SK-N-SH (cell line): ENCODE results near the gene EEF1A2. TPM values are rescaled to one million over a fixed set of nuclear protein-coding genes. Genes with fewer than 3 reads are reported as not detected.

Source experiments
- CTCF ChIA-PET: fragments of 300-600, 350-600 bp; formaldehyde crosslinking; extraction: SDS; loops from one replicate; lab custom pipeline; 2021; lab: Yijun Ruan, JAX
- POLR2A ChIA-PET: fragments of 350-600 bp; sonication (Branson Sonifier 250); formaldehyde crosslinking; extraction: SDS; loops from one replicate; lab custom pipeline; 2020; ENCODE audit warnings: antibody characterized with exemption, inconsistent platforms; lab: Yijun Ruan, JAX
- DNase-seq: peaks from one replicate; pipeline ENCODE4 v3.0.0; 2012
- H2AFZ ChIP-seq: fragments of 200-600 bp; sonication (generic); 2 replicates; pipeline ENCODE4 v1.8.1; 2016; ENCODE audit warnings: antibody characterized with exemption, mild to moderate bottlenecking, low read depth
- H3F3A ChIP-seq: fragments of 200-600 bp; sonication (generic); replicated peaks from 2 replicates; pipeline ENCODE3; 2016; ENCODE audit warnings: antibody characterized with exemption, mild to moderate bottlenecking; ENCODE audit not compliant: insufficient read depth
- H3K27ac ChIP-seq, 2 experiments: fragments of 200-500 bp in 1 of 2; fragments of 200-600 bp in 1 of 2; sonication (Bioruptor generic) in 1 of 2; sonication (generic), shearing (Covaris generic) in 1 of 2; 2 replicates each; pipeline versions ENCODE4 v1.5.1 to v1.6.1; 2014 to 2016; ENCODE audit warnings: low read depth in 2 of 2, inconsistent platforms in 1 of 2, low read length in 1 of 2, mild to moderate bottlenecking in 1 of 2, mixed read lengths in 1 of 2
- H3K27me3 ChIP-seq: fragments of 200-600 bp; sonication (generic), shearing (Covaris generic); 2 replicates; pipeline ENCODE4 v1.6.1; 2016; ENCODE audit warnings: mixed run types; ENCODE audit not compliant: insufficient read depth
- H3K36me3 ChIP-seq, 2 experiments: fragments of 200-500 bp in 1 of 2; fragments of 200-600 bp in 1 of 2; sonication (Bioruptor generic) in 1 of 2; sonication (generic) in 1 of 2; replicated peaks in 1 of 2; 2 replicates each; pipeline versions ENCODE3 to v1.5.1; 2014 to 2016; ENCODE audit warnings: low read length in 1 of 2, mild to moderate bottlenecking in 1 of 2; ENCODE audit not compliant: insufficient read depth in 2 of 2, control insufficient read depth in 1 of 2
- H3K4me1 ChIP-seq, 2 experiments: fragments of 200-500 bp in 1 of 2; fragments of 200-600 bp in 1 of 2; sonication (Bioruptor generic) in 1 of 2; sonication (generic), shearing (Covaris generic) in 1 of 2; 2 replicates each; pipeline versions ENCODE4 v1.5.1 to v1.6.1; 2014 to 2016; ENCODE audit warnings: low read depth in 1 of 2, low read length in 1 of 2, mixed run types in 1 of 2; ENCODE audit not compliant: insufficient read depth in 2 of 2, control insufficient read depth in 1 of 2
- H3K4me2 ChIP-seq: fragments of 200-600 bp; sonication (generic), shearing (Covaris generic); 2 replicates; pipeline ENCODE4 v1.6.1; 2017; ENCODE audit warnings: mixed run types
- H3K4me3 ChIP-seq, 2 experiments: fragments of 200-500 bp in 1 of 2; fragments of 200-600 bp in 1 of 2; sonication (Bioruptor generic) in 1 of 2; sonication (generic), shearing (Covaris generic) in 1 of 2; 2 replicates each; pipeline versions ENCODE4 v1.5.1 to v1.8.1; 2014 to 2016; ENCODE audit warnings: low read depth in 2 of 2, inconsistent platforms in 1 of 2, low read length in 1 of 2, mild to moderate bottlenecking in 1 of 2, mixed read lengths in 1 of 2, moderate library complexity in 1 of 2
- H3K79me2 ChIP-seq: fragments of 200-600 bp; sonication (generic); 2 replicates; pipeline ENCODE4 v1.8.1; 2017; ENCODE audit warnings: mild to moderate bottlenecking; ENCODE audit not compliant: insufficient read depth
- H3K9ac ChIP-seq: fragments of 200-600 bp; sonication (generic); 2 replicates; pipeline ENCODE4 v1.6.1; 2017; ENCODE audit warnings: mixed run types
- H3K9me2 ChIP-seq: fragments of 200-600 bp; sonication (generic); 2 replicates; pipeline ENCODE4 v1.6.1; 2017; ENCODE audit warnings: mixed run types
- H3K9me3 ChIP-seq: fragments of 200-600 bp; sonication (generic); 2 replicates; pipeline ENCODE4 v1.6.1; 2017; ENCODE audit warnings: mixed run types, mild to moderate bottlenecking, moderate library complexity
- H4K20me1 ChIP-seq: fragments of 200-600 bp; sonication (generic); 2 replicates; pipeline ENCODE4 v1.6.1; 2017; ENCODE audit warnings: mild to moderate bottlenecking, mixed run types; ENCODE audit not compliant: insufficient read depth
- CHD2 ChIP-seq: fragments of 150-350 bp; IDR thresholded peaks from 2 replicates; pipeline ENCODE4 v1.6.1; 2018; ENCODE audit warnings: low read length; ENCODE audit not compliant: partially characterized antibody
- FOXJ3 ChIP-seq: sonication (generic); formaldehyde crosslinking; IDR thresholded peaks from 2 replicates; pipeline ENCODE4 v1.5.1; 2020; ENCODE audit warnings: mild to moderate bottlenecking, missing genetic modification reagents
- GABPA ChIP-seq: IDR thresholded peaks from 2 replicates; pipeline ENCODE4 v1.4.0; 2012; ENCODE audit warnings: low read depth, mild to moderate bottlenecking
- MEF2A ChIP-seq: IDR thresholded peaks from 2 replicates; pipeline ENCODE4 v1.4.0; 2012; ENCODE audit warnings: low read depth, borderline replicate concordance
- MXI1 ChIP-seq: IDR thresholded peaks from 2 replicates; pipeline ENCODE4 v1.6.1; 2012; ENCODE audit warnings: mild to moderate bottlenecking, low read depth, low read length, improper control_type of control experiment
- NFIC ChIP-seq: IDR thresholded peaks from 2 replicates; pipeline ENCODE4 v1.4.0; 2012; ENCODE audit warnings: borderline replicate concordance
- NRF1 ChIP-seq: IDR thresholded peaks from 2 replicates; pipeline ENCODE4 v1.6.1; 2012; ENCODE audit warnings: low read depth, mild to moderate bottlenecking, low read length
- SMC3 ChIP-seq: IDR thresholded peaks from 2 replicates; pipeline ENCODE4 v1.6.1; 2012; ENCODE audit warnings: low read depth, low read length, improper control_type of control experiment
- WGBS: methylation state at CpG from one replicate; pipeline ENCODE4 v1.1.6; 2017; ENCODE audit warnings: low lambda C conversion rate; 5-methylcytosine and 5-hydroxymethylcytosine counted together
- polyA plus RNA-seq, 3 experiments: library from polyadenylated mRNA; depleted of rRNA; stranded (reverse); fragments of >200 nt; gene quantifications; 2 replicates each; pipeline ENCODE4 v1.2.3, GENCODE V29; 2012
- TF ChIP-seq, protein P1 (sequence below): IDR thresholded peaks from 2 replicates; pipeline ENCODE4 v1.4.0; 2012; ENCODE audit warnings: low read depth
- TF ChIP-seq, protein P2 (sequence below): IDR thresholded peaks from 2 replicates; pipeline ENCODE4 v1.4.0; 2012; ENCODE audit warnings: low read depth, borderline replicate concordance
- TF ChIP-seq, protein P3 (sequence below): IDR thresholded peaks from 2 replicates; pipeline ENCODE4 v1.6.1; 2012; ENCODE audit warnings: mild to moderate bottlenecking, low read depth, low read length, moderate library complexity

Gene EEF1A2
- polyA plus RNA-seq (2012; rRNA removed) = 9.2 and 16.5 TPM in 2 replicates
- polyA plus RNA-seq (2012; cell fraction: cytosol; rRNA removed) = 14.3 and 20.1 TPM in 2 replicates
- 21.6 and 29.5 TPM in 2 replicates for polyA plus RNA-seq (2012; cell fraction: nucleus; rRNA removed)

DNA sequence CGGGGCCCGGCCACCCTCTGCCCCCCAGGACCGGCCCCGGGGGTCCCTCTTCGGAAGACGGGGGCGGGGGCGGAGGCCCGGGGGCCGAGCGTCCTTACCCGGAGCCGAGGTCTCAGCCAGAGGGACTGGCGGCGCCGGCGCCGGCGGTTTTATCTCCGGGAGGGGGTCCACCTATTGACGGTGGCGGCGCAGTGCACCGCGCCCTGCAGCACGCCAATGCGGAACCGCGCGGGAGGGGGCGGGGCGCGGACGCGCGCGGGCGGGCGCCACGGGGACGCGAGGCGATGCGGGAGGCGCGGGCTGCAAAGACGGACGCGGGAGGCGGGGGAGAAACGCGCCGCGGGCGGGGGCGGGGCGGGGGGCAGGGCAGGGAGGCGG lies at the start of gene EEF1A2:
Gene EEF1A2, minus strand, starts transcription at position 124 of the 378 bp plus-strand sequence. CDS start 1,320 bp downstream, outside the sequence.
- Histone ChIP-seq H3K9ac (no peak within 1 kb of the TSS), H3K79me2 (no peaks in the 10 kb centered on the region), H4K20me1 (no peaks in the 10 kb centered on the region; the same call in 1 of the 2 replicates), H3K9me3 (no peaks in the 10 kb centered on the region), H3K36me3 (peaks cover 0 to 6% of the 10 kb centered on the region in 2 experiments), H3K9me2 (no peaks in the 10 kb centered on the region), H2AFZ (no peak within 1 kb of the TSS), H3K4me2 (peak within 1 kb of the TSS; percentile 69), H3K4me3 (peak within 1 kb of the TSS; percentile 52 to 53), H3K27me3 (no peaks in the 10 kb centered on the region), H3K4me1 (peaks cover 0 to 51% of the 10 kb centered on the region in 2 experiments; a peak in 1 of 4 replicates), H3K27ac (peak within 1 kb of the TSS in 1 of 2 experiments; percentile 82; a peak in 2 of 4 replicates), H3F3A (peaks cover 7% of the 10 kb centered on the region)
- ChIA-PET CTCF (interaction anchor here (1.1 kb wide), 1 partner anchor 28 kb away, joined by 3 read pairs; no protein-coding TSS in a partner anchor), POLR2A (no interaction called here)
- TF ChIP-seq NFIC (no peak), MXI1 (0 out of 2 replicates have a peak, but pooled peaks have one; percentile 6), NRF1 (no peak), GABPA (no peak), FOXJ3 (CRISPR knock-in tag) (no peak)
- TF ChIP-seq, protein P1, sequence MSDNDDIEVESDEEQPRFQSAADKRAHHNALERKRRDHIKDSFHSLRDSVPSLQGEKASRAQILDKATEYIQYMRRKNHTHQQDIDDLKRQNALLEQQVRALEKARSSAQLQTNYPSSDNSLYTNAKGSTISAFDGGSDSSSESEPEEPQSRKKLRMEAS = no peak
- peak; percentile 87 for DNase-seq
- under 1% methylated on average over 17 of the region's 58 CpGs for WGBS

DNA sequence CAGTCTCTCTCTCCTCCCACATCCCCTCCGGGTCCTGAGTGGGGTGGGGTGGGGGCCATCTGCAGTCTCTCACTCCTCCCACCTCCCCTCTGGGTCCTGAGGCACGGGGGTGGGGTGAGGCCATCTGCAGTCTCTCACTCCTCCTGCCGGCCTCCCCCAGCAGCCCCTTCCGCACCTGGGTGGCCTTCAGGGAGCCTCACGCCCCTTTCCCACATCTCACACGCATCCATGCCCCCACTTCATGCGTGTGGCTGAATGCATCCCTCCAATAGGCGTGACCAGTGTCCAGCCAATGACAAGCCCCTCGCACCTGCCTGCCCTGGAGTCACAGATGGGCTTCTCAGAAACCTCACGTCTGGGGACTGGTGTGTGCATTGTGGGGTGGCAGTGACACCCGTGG lies 49.7 kb upstream of the EEF1A2 start:
- Histone ChIP-seq H3K4me3 (no peak overlapping the region), H3K9ac (no peak overlapping the region), H3K9me2 (no peaks in the 10 kb centered on the region), H3K9me3 (no peaks in the 10 kb centered on the region), H3F3A (peaks cover 9% of the 10 kb centered on the region), H3K4me1 (peaks cover 0 to 3% of the 10 kb centered on the region in 2 experiments; a peak in 1 of 4 replicates), H3K4me2 (no peak overlapping the region), H3K79me2 (no peaks in the 10 kb centered on the region), H4K20me1 (no peaks in the 10 kb centered on the region), H2AFZ (no peak overlapping the region), H3K27me3 (no peaks in the 10 kb centered on the region), H3K36me3 (no peaks in the 10 kb centered on the region), H3K27ac (no peak overlapping the region)
- ChIA-PET CTCF (interaction anchor here (8.2 kb wide), 1 partner anchor 9 kb away, joined by 66 read pairs; the partner anchor contains the start of gene PTK6), POLR2A (interaction anchor here (0.8 kb wide), 1 partner anchor 9 kb away, joined by 3 read pairs; no protein-coding TSS in a partner anchor)
- WGBS = 74% methylated on average over 7 of the region's 11 CpGs
- DNase-seq = no peak
- TF ChIP-seq, protein P2, sequence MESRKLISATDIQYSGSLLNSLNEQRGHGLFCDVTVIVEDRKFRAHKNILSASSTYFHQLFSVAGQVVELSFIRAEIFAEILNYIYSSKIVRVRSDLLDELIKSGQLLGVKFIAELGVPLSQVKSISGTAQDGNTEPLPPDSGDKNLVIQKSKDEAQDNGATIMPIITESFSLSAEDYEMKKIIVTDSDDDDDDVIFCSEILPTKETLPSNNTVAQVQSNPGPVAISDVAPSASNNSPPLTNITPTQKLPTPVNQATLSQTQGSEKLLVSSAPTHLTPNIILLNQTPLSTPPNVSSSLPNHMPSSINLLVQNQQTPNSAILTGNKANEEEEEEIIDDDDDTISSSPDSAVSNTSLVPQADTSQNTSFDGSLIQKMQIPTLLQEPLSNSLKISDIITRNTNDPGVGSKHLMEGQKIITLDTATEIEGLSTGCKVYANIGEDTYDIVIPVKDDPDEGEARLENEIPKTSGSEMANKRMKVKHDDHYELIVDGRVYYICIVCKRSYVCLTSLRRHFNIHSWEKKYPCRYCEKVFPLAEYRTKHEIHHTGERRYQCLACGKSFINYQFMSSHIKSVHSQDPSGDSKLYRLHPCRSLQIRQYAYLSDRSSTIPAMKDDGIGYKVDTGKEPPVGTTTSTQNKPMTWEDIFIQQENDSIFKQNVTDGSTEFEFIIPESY = no peak
- no peak for TF ChIP-seq CHD2
- no peak for TF ChIP-seq SMC3
- no peak for TF ChIP-seq MEF2A
- TF ChIP-seq, protein P3, sequence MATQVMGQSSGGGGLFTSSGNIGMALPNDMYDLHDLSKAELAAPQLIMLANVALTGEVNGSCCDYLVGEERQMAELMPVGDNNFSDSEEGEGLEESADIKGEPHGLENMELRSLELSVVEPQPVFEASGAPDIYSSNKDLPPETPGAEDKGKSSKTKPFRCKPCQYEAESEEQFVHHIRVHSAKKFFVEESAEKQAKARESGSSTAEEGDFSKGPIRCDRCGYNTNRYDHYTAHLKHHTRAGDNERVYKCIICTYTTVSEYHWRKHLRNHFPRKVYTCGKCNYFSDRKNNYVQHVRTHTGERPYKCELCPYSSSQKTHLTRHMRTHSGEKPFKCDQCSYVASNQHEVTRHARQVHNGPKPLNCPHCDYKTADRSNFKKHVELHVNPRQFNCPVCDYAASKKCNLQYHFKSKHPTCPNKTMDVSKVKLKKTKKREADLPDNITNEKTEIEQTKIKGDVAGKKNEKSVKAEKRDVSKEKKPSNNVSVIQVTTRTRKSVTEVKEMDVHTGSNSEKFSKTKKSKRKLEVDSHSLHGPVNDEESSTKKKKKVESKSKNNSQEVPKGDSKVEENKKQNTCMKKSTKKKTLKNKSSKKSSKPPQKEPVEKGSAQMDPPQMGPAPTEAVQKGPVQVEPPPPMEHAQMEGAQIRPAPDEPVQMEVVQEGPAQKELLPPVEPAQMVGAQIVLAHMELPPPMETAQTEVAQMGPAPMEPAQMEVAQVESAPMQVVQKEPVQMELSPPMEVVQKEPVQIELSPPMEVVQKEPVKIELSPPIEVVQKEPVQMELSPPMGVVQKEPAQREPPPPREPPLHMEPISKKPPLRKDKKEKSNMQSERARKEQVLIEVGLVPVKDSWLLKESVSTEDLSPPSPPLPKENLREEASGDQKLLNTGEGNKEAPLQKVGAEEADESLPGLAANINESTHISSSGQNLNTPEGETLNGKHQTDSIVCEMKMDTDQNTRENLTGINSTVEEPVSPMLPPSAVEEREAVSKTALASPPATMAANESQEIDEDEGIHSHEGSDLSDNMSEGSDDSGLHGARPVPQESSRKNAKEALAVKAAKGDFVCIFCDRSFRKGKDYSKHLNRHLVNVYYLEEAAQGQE = no peak
